ENCODE measurements around the gene USP8.
A peak's percentile ranks its signal among the peaks of the same experiment; 100 is the strongest.

Gene USP8

DNA sequence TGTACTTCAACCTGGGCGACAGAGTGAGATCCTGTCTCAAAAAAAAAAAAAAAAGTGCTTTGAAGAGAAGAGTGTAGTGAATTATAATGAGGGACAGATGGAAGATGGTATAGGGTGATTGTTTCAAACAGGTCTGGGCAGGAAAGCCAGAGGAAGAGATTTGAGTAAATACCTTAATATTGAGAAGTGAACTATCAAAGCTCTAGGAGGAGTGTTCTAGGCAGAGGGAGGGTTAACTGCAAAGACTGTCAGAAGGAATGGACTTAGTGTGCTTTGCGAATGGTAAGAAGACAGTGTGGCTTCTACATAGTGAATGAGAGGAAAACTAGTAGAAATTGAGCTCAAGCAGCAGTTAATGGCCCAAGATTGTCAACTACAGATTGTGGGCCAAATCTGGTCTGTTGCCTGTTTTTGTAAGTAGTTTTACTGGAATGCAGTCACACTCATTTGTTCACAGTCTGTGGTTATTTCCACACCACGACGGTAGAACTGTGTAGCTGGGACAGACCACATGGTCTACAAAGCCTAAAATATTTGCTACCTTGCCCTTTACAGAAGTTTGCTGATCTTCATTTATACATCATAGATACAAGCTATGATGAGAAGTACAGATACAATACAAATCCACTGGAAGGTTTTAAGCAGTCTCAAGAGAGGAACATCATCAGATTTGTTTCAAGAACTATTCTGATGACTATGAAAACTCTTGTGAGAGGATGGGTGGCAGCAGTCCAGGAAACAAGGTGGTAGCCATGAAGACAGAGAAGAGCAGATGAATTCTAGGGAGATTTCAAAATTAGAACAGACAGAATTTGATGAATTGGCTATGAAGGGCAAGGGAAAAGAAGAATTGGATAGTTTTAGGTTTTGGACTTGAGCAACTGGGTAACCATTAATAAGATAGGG is 138.8 kb downstream of the USP8 start:
- no peak overlapping the region for H4K8ac ChIP-seq (ENCODE audit: low read depth, low read length)
- H3K4me3 ChIP-seq (ENCODE audit: low read length), result no peak overlapping the region
- H3K56ac ChIP-seq (ENCODE audit: low read length), result no peak overlapping the region
- DNase-seq, result no peak
- H3K4me1 ChIP-seq (ENCODE audit: control insufficient read depth, low read depth, low read length), result no peaks in the 10 kb centered on the region
- H3K4ac ChIP-seq (ENCODE audit: low read depth, low read length), result no peak overlapping the region
- no peak overlapping the region for H2BK5ac ChIP-seq (ENCODE audit: low read length)
- H2BK15ac ChIP-seq (replicated peaks; ENCODE audit: low read depth), result no peak overlapping the region
- H3K36me3 ChIP-seq (ENCODE audit: control insufficient read depth, insufficient read depth, low read length), result no peaks in the 10 kb centered on the region
- no peak overlapping the region for H2BK120ac ChIP-seq (ENCODE audit: low read depth, low read length)
- H3K18ac ChIP-seq (ENCODE audit: low read length), result no peak overlapping the region
- no peak overlapping the region for H3K23ac ChIP-seq (ENCODE audit: low read length)
- H3K79me2 ChIP-seq (ENCODE audit: control insufficient read depth, insufficient read depth, low read length), result no peaks in the 10 kb centered on the region
- H3K4me2 ChIP-seq (ENCODE audit: low read length), result no peak overlapping the region
- no peak overlapping the region for H3K27ac ChIP-seq (ENCODE audit: low read depth, low read length)
- H3K27me3 ChIP-seq (ENCODE audit: insufficient read depth, low read length, poor library complexity), result no peaks in the 10 kb centered on the region
- no peaks in the 10 kb centered on the region for H3K79me1 ChIP-seq (ENCODE audit: low read length)
- no CpG with 5 or more reads among the region's 4 CpGs for WGBS (ENCODE audit: extremely low coverage, insufficient coverage, low lambda C conversion rate)
- H4K5ac ChIP-seq (ENCODE audit: low read length), result no peak overlapping the region
- no peak overlapping the region for H3K9ac ChIP-seq (ENCODE audit: low read length)
- no peak overlapping the region for H2AK5ac ChIP-seq (ENCODE audit: low read length)

DNA sequence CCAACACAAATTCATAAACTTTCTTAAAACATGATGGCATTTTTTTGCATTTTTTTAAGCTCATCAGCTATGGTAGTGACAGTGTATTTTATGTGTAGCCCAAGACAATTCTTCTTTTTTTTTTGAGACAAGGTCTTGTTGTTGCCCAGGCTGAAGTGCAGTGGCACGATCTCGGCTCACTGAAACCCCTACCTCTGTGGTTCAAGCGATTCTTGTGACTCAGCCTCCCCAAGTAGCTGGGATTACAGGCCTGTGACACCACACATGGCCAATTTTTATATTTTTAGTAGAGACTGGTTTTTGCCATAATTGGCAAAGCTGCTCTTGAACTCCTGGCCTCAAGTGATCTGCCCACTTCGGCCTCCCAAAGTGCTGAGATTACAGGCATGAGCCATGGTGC is 139.6 kb downstream of the USP8 start:
- no peak overlapping the region for H2BK120ac ChIP-seq (ENCODE audit: low read depth, low read length)
- no peak overlapping the region for H3K18ac ChIP-seq (ENCODE audit: low read length)
- H4K5ac ChIP-seq (ENCODE audit: low read length), result no peak overlapping the region
- H3K56ac ChIP-seq (ENCODE audit: low read length), result no peak overlapping the region
- H2BK15ac ChIP-seq (replicated peaks; ENCODE audit: low read depth), result no peak overlapping the region
- no peak overlapping the region for H2BK5ac ChIP-seq (ENCODE audit: low read length)
- H3K79me2 ChIP-seq (ENCODE audit: control insufficient read depth, insufficient read depth, low read length), result no peaks in the 10 kb centered on the region
- no peak overlapping the region for H3K9ac ChIP-seq (ENCODE audit: low read length)
- DNase-seq, result no peak
- H3K23ac ChIP-seq (ENCODE audit: low read length), result no peak overlapping the region
- no peak overlapping the region for H2AK5ac ChIP-seq (ENCODE audit: low read length)
- no peaks in the 10 kb centered on the region for H3K36me3 ChIP-seq (ENCODE audit: control insufficient read depth, insufficient read depth, low read length)
- H3K27me3 ChIP-seq (ENCODE audit: insufficient read depth, low read length, poor library complexity), result no peaks in the 10 kb centered on the region
- no peaks in the 10 kb centered on the region for H3K79me1 ChIP-seq (ENCODE audit: low read length)
- H3K4me3 ChIP-seq (ENCODE audit: low read length), result no peak overlapping the region
- no peak overlapping the region for H3K4me2 ChIP-seq (ENCODE audit: low read length)
- no peaks in the 10 kb centered on the region for H3K4me1 ChIP-seq (ENCODE audit: control insufficient read depth, low read depth, low read length)
- H3K27ac ChIP-seq (ENCODE audit: low read depth, low read length), result no peak overlapping the region
- no peak overlapping the region for H4K8ac ChIP-seq (ENCODE audit: low read depth, low read length)
- no peak overlapping the region for H3K4ac ChIP-seq (ENCODE audit: low read depth, low read length)
- no CpG with 5 or more reads among the region's 4 CpGs for WGBS (ENCODE audit: extremely low coverage, insufficient coverage, low lambda C conversion rate)

Small RNA genes lying within 50 kb of the gene (small RNA-seq; reads per million reads assigned to genes)
- 2.9 reads per million, percentile 43 among the genes with 10 or more reads in this experiment for gene RNA5SP395 (ENCODE audit: insufficient read depth)

Data from mesendoderm (in vitro differentiated cells).